SU-DHL-6 (cell line): ENCODE measurements around the gene CGN.

Experiments used
- H2AFZ ChIP-seq: fragments of 200-600 bp; sonication (generic); 2 replicates; pipeline ENCODE4 v1.6.1; 2014; ENCODE audit warnings: low read depth, mild to moderate bottlenecking, moderate library complexity, mixed read lengths, antibody characterized with exemption, low read length; ENCODE audit not compliant: severe bottlenecking
- H3F3A ChIP-seq: fragments of 200-600 bp; shearing (Covaris generic); 2 replicates; pipeline ENCODE4 v1.6.0; 2016; ENCODE audit warnings: antibody characterized with exemption, mild to moderate bottlenecking; ENCODE audit not compliant: insufficient read depth
- H3K27ac ChIP-seq: fragments of 200-600 bp; sonication (generic); 2 replicates; pipeline ENCODE4 v1.5.1; 2016; ENCODE audit warnings: low read depth, mild to moderate bottlenecking, low read length, moderate library complexity, mixed read lengths
- H3K27me3 ChIP-seq: fragments of 200-600 bp; sonication (generic), shearing (Covaris generic); 2 replicates; pipeline ENCODE4 v1.6.0; 2014; ENCODE audit warnings: mild to moderate bottlenecking, low read length
- H3K36me3 ChIP-seq: fragments of 200-600 bp; sonication (generic); 2 replicates; pipeline ENCODE4 v1.6.1; 2014; ENCODE audit warnings: mild to moderate bottlenecking, low read length, mixed read lengths
- H3K4me2 ChIP-seq: fragments of 300-600, 200-600 bp; shearing (Covaris generic), sonication (generic); 2 replicates; pipeline ENCODE4 v1.6.0; 2014; ENCODE audit warnings: low read length, low read depth, mild to moderate bottlenecking; ENCODE audit not compliant: poor library complexity, severe bottlenecking
- H3K4me3 ChIP-seq: fragments of 200-600 bp; sonication (generic); 2 replicates; pipeline ENCODE4 v1.5.1; 2014; ENCODE audit warnings: antibody characterized with exemption, low read length, mild to moderate bottlenecking, mixed read lengths; ENCODE audit not compliant: insufficient read depth, poor library complexity, severe bottlenecking
- H3K79me2 ChIP-seq: fragments of 200-600 bp; sonication (generic); 2 replicates; pipeline ENCODE4 v1.6.1; 2014; ENCODE audit warnings: mild to moderate bottlenecking, low read length, moderate library complexity; ENCODE audit not compliant: insufficient read depth
- H3K9ac ChIP-seq: fragments of 200-600 bp; sonication (generic); 2 replicates; pipeline ENCODE4 v1.7.0; 2014; ENCODE audit warnings: mild to moderate bottlenecking, low read length
- H3K9me2 ChIP-seq: fragments of 200-600 bp; sonication (generic); replicated peaks from 2 replicates; pipeline ENCODE4 v1.6.1; 2014; ENCODE audit warnings: low read length; ENCODE audit not compliant: insufficient read depth
- H3K9me3 ChIP-seq: fragments of 200-600 bp; sonication (generic); 2 replicates; pipeline ENCODE4 v1.6.1; 2014; ENCODE audit warnings: low read length, mixed read lengths; ENCODE audit not compliant: insufficient read depth
- H4K20me1 ChIP-seq: fragments of 200-600 bp; sonication (generic); 2 replicates; pipeline ENCODE4 v1.6.1; 2014; ENCODE audit warnings: low read depth, mild to moderate bottlenecking, antibody characterized with exemption, low read length, moderate library complexity, mixed read lengths
- CTCF ChIP-seq: fragments of 200-600 bp; sonication (generic); IDR thresholded peaks from one replicate; pipeline ENCODE4 v1.5.1; 2017; ENCODE audit warnings: antibody characterized with exemption, mild to moderate bottlenecking, low read length, moderate library complexity; ENCODE audit not compliant: insufficient read depth, poor library complexity, severe bottlenecking
- EZH2phosphoT487 ChIP-seq: fragments of 200-600 bp; sonication (generic), shearing (Covaris generic); conservative IDR thresholded peaks from 2 replicates; pipeline ENCODE4 v1.6.1; 2018; ENCODE audit warnings: mild to moderate bottlenecking, antibody characterized with exemption, low read length, moderate library complexity, mixed read lengths

The CGN gene

GRCh38 chr1:151584278-151584677 lies 73.1 kb downstream of the CGN start:
- H3K9me2 ChIP-seq, result no peaks in the 10 kb centered on the region
- H3F3A ChIP-seq, result no peaks in the 10 kb centered on the region
- TF ChIP-seq CTCF (no peak), EZH2phosphoT487 (no peak)
- no peak overlapping the region for H2AFZ ChIP-seq
- H3K4me2 ChIP-seq, result no peak overlapping the region
- no peaks in the 10 kb centered on the region for H3K27me3 ChIP-seq
- no peak overlapping the region for H3K27ac ChIP-seq
- no peaks in the 10 kb centered on the region for H4K20me1 ChIP-seq
- H3K79me2 ChIP-seq, result no peaks in the 10 kb centered on the region
- H3K9me3 ChIP-seq, result no peaks in the 10 kb centered on the region
- H3K4me3 ChIP-seq, result no peak overlapping the region
- H3K36me3 ChIP-seq, result no peaks in the 10 kb centered on the region
- no peak overlapping the region for H3K9ac ChIP-seq

GRCh38 chr1:151584780-151585179 lies 73.6 kb downstream of the CGN start:
- Histone ChIP-seq H3K27me3 (no peaks in the 10 kb centered on the region), H3K36me3 (no peaks in the 10 kb centered on the region), H3K9me2 (no peaks in the 10 kb centered on the region), H3K4me2 (no peak overlapping the region), H3K9ac (no peak overlapping the region), H4K20me1 (no peaks in the 10 kb centered on the region), H3K9me3 (no peaks in the 10 kb centered on the region), H2AFZ (no peak overlapping the region), H3F3A (no peaks in the 10 kb centered on the region), H3K79me2 (no peaks in the 10 kb centered on the region), H3K27ac (no peak overlapping the region), H3K4me3 (no peak overlapping the region)
- TF ChIP-seq EZH2phosphoT487 (no peak), CTCF (no peak)

GRCh38 chr1:151585622-151586021 lies 74.4 kb downstream of the CGN start:
- no peak overlapping the region for H2AFZ ChIP-seq
- no peak overlapping the region for H3K4me3 ChIP-seq
- H3K79me2 ChIP-seq, result no peaks in the 10 kb centered on the region
- no peaks in the 10 kb centered on the region for H3F3A ChIP-seq
- TF ChIP-seq EZH2phosphoT487 (no peak), CTCF (no peak)
- no peaks in the 10 kb centered on the region for H3K9me2 ChIP-seq
- H3K4me2 ChIP-seq, result no peak overlapping the region
- no peak overlapping the region for H3K9ac ChIP-seq
- H4K20me1 ChIP-seq, result no peaks in the 10 kb centered on the region
- H3K36me3 ChIP-seq, result no peaks in the 10 kb centered on the region
- no peak overlapping the region for H3K27ac ChIP-seq
- no peaks in the 10 kb centered on the region for H3K9me3 ChIP-seq
- no peaks in the 10 kb centered on the region for H3K27me3 ChIP-seq
